RWPE2 (cell line): ENCODE measurements around the gene LOC128125822.
"Not testable (repeated sequence)": the region's sequence is repeated elsewhere in the genome, so short reads cannot be mapped to it uniquely, and the experiment has no call there.

Source experiments
- ATAC-seq: fragments of 200-7000 bp; cut with Tn5 transposase; 3 replicates; pipeline ENCODE4 v1.9.1; 2021; ENCODE audit warnings: low read depth
- DNase-seq: peaks from one replicate; pipeline ENCODE4 v3.0.0-alpha.2; 2020; ENCODE audit warnings: low spot score
- H3K27ac ChIP-seq: fragments of 450-650 bp; 2 replicates; pipeline ENCODE4 v1.5.1; 2017; ENCODE audit warnings: mild to moderate bottlenecking; ENCODE audit not compliant: poor library complexity, severe bottlenecking
- H3K27me3 ChIP-seq: fragments of 250-450 bp; sonication (Bioruptor Pico); 2 replicates; pipeline ENCODE4 v1.5.1; 2021; ENCODE audit warnings: mild to moderate bottlenecking, moderate library complexity; ENCODE audit not compliant: insufficient read depth, poor library complexity, severe bottlenecking
- H3K36me3 ChIP-seq: fragments of 250-450 bp; sonication (Bioruptor Pico); 2 replicates; pipeline ENCODE4 v1.5.1; 2020; ENCODE audit warnings: low read depth, mild to moderate bottlenecking, moderate library complexity
- H3K4me1 ChIP-seq: fragments of 250-450 bp; sonication (Bioruptor Pico); 2 replicates; pipeline ENCODE4 v1.5.1; 2021; ENCODE audit warnings: mild to moderate bottlenecking, moderate library complexity; ENCODE audit not compliant: insufficient read depth, poor library complexity, severe bottlenecking
- H3K4me3 ChIP-seq: fragments of 250-450 bp; sonication (Bioruptor Pico); 2 replicates; pipeline ENCODE4 v1.5.1; 2021; ENCODE audit warnings: mild to moderate bottlenecking, moderate library complexity; ENCODE audit not compliant: severe bottlenecking
- H3K9me3 ChIP-seq: fragments of 250-450 bp; sonication (Bioruptor Pico); 2 replicates; pipeline ENCODE4 v1.5.1; 2021; ENCODE audit warnings: mild to moderate bottlenecking, moderate library complexity; ENCODE audit not compliant: severe bottlenecking
- TF ChIP-seq, protein P1 (sequence below): fragments of 450-650 bp; IDR thresholded peaks from one replicate; pipeline ENCODE4 v1.5.1; 2017; ENCODE audit warnings: mild to moderate bottlenecking, moderate library complexity; ENCODE audit not compliant: poor library complexity, severe bottlenecking

LOC128125822 gene

DNA sequence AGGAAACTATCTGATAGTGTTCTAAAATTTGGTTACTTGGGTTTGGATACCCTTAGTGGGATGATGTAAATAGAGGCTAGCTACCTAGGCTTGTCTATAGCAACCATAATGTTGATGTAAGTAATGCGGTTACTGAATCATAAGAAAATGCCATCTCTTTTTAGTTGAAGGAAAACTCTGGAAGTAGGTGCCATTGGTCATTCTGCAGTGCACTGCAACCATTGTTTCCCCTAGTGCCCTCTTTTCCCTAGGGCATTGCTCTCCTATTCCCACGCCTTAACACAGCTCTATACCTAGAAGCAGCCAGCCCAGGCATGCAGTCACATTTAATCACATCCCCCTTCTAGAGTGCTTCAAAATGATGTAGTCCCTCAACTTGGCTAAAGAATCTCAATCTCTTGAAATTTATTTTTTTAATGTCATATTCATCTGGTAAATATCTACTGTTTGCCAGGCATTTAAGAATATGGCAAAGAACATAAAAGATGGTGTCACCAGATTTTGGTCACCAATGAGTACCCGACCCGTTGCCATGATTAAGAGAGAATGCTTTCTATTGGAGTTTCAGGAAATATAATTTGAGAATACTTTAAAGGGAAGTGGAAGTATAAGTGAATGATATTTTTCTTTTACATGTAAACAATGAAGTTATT is 10.4 kb downstream of the LOC128125822 start:
- Histone ChIP-seq H3K27me3 (no peaks in the 10 kb centered on the region), H3K27ac (no peak overlapping the region), H3K36me3 (peaks cover 52% of the 10 kb centered on the region), H3K9me3 (no peaks in the 10 kb centered on the region), H3K4me3 (no peak overlapping the region), H3K4me1 (no peaks in the 10 kb centered on the region)
- TF ChIP-seq, protein P1, sequence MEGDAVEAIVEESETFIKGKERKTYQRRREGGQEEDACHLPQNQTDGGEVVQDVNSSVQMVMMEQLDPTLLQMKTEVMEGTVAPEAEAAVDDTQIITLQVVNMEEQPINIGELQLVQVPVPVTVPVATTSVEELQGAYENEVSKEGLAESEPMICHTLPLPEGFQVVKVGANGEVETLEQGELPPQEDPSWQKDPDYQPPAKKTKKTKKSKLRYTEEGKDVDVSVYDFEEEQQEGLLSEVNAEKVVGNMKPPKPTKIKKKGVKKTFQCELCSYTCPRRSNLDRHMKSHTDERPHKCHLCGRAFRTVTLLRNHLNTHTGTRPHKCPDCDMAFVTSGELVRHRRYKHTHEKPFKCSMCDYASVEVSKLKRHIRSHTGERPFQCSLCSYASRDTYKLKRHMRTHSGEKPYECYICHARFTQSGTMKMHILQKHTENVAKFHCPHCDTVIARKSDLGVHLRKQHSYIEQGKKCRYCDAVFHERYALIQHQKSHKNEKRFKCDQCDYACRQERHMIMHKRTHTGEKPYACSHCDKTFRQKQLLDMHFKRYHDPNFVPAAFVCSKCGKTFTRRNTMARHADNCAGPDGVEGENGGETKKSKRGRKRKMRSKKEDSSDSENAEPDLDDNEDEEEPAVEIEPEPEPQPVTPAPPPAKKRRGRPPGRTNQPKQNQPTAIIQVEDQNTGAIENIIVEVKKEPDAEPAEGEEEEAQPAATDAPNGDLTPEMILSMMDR, result no peak
- DNase-seq (no peak), ATAC-seq (peak; percentile 26; the same call in 2 of the 3 replicates)

DNA sequence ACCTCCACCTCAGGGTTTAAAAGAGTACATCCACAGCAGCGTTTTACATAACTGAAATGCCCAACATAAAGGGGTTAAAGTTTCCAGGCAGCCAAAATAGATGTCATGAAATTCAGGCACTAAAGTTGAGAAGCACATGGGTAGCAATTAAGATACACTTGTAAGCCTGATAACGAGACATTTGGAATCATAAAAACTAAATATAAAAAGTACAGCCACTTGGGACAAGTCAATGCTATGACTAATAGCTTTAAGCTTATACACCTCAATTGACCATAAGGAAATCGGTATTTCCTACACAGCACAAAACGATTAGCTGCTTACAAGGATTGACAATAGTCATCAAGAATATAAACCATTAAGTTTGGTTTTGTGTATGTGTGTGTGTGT is 11.8 kb downstream of the LOC128125822 start:
- no peaks in the 10 kb centered on the region for H3K9me3 ChIP-seq
- no peak overlapping the region for H3K4me3 ChIP-seq
- TF ChIP-seq, protein P1, result no peak
- peak; percentile 38 for ATAC-seq
- peaks cover 38% of the 10 kb centered on the region for H3K36me3 ChIP-seq
- no peak overlapping the region for H3K27ac ChIP-seq
- H3K4me1 ChIP-seq, result no peaks in the 10 kb centered on the region
- no peaks in the 10 kb centered on the region for H3K27me3 ChIP-seq
- no peak for DNase-seq

DNA sequence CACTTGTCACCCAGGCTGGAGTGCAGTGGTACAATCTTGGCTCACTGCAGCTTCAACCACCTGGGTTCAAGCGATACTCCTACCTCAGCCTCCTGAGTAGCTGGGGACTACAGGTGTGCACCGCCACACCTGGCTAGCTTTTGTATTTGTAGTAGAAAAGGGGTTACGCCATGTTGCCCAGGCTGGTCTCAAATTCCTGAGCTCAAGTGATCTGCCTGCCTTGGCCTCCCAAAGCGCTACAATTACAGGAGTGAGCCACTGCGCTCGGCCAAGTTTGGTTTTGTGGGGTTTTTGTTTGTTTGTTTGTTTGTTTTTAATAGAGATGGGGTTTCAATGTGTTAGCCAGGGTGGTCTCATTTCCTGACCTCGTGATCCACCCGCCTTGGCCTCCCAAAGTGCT is 12.3 kb downstream of the LOC128125822 start:
- Histone ChIP-seq H3K9me3 (no peaks in the 10 kb centered on the region), H3K27ac (no peak overlapping the region), H3K27me3 (no peaks in the 10 kb centered on the region), H3K4me3 (no peak overlapping the region), H3K4me1 (no peaks in the 10 kb centered on the region), H3K36me3 (peaks cover 34% of the 10 kb centered on the region)
- DNase-seq, result no peak
- peak; percentile 26 for ATAC-seq
- TF ChIP-seq, protein P1, result no peak

DNA sequence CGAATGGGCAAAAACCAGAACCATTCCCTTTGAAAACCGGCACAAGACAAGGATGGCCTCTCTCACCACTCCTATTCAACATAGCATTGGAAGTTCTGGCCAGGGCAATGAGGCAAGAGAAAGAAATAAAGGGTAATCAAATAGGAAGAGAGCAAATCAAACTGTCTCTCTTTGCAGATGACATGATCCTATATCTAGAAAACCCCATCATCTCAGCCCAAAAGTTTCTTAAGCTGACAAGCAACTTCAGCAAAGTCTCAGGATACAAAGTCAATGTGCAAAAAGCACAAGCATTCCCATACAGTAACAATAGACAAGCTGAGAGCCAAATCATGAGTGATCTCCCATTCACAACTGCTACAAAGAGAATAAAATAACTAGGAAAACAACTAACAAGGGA is 13.4 kb downstream of the LOC128125822 start:
- ATAC-seq, H3K27ac ChIP-seq, H3K4me1 ChIP-seq, H3K4me3 ChIP-seq, H3K27me3 ChIP-seq, DNase-seq, H3K9me3 ChIP-seq: not testable (repeated sequence)
- H3K36me3 ChIP-seq, result peaks cover 23% of the 10 kb centered on the region

DNA sequence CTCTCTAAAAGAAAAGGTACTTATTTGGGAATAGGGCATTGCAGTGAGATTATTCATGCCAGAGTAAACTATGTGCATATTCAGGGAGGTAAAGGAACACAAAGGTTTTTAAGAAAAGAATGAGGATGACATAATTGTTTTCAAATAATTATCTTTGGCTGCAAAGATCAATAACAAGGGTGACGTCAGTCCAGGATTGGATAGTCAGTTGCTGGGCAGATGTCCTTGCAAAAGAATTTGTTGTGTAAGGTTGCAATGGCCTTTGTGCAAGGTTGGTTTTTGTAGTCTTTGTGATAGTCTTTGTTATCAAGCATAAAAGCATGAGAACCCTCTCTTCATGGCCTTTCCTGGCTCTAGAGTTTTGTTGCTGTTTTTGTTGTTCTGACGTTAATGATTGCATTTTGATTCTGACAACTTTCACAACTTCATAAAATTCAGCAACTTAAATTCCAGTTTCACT is 17.7 kb downstream of the LOC128125822 start:
- no peak overlapping the region for H3K27ac ChIP-seq
- no peak for DNase-seq
- ATAC-seq, result no peak
- H3K36me3 ChIP-seq, result no peaks in the 10 kb centered on the region
- H3K4me1 ChIP-seq, result no peaks in the 10 kb centered on the region
- no peaks in the 10 kb centered on the region for H3K9me3 ChIP-seq
- TF ChIP-seq, protein P1, result no peak
- H3K4me3 ChIP-seq, result no peak overlapping the region
- no peaks in the 10 kb centered on the region for H3K27me3 ChIP-seq
